Chondrocyte (in vitro differentiated cells): ENCODE data around the gene ZNF672. TPM values are rescaled to one million over a fixed set of nuclear protein-coding genes. Genes with fewer than 3 reads are reported as not detected.

Experiments used
- DNase-seq: peaks from one replicate; pipeline ENCODE4 v3.0.0; 2021; ENCODE audit warnings: mixed read lengths, low spot score
- H3K27ac Mint-ChIP-seq: one replicate; pipeline ENCODE4 v1.8.0; 2021; ENCODE audit warnings: mild to moderate bottlenecking, moderate library complexity, mixed read lengths; ENCODE audit not compliant: unreplicated experiment
- H3K27me3 Mint-ChIP-seq: 2 replicates; pipeline ENCODE4 v1.8.0; 2021; ENCODE audit warnings: low read depth, mixed read lengths
- H3K36me3 Mint-ChIP-seq: 2 replicates; pipeline ENCODE4 v1.8.0; 2021; ENCODE audit warnings: low read depth, mixed read lengths
- H3K4me1 Mint-ChIP-seq: 2 replicates; pipeline ENCODE4 v1.8.0; 2021; ENCODE audit warnings: low read depth, mild to moderate bottlenecking, mixed read lengths
- H3K4me3 Mint-ChIP-seq: one replicate; pipeline ENCODE4 v1.8.0; 2021; ENCODE audit warnings: mild to moderate bottlenecking, moderate library complexity, mixed read lengths; ENCODE audit not compliant: unreplicated experiment
- H3K9me3 Mint-ChIP-seq: 2 replicates; pipeline ENCODE4 v1.8.0; 2021; ENCODE audit warnings: low read depth, mixed read lengths
- microRNA-seq: library from miRNA; unstranded; fragments of <30 nt; microRNA quantifications from one replicate; pipeline ENCODE4 v1.2.0, GENCODE V29; 2020; ENCODE audit warnings: borderline number of aligned reads
- total RNA-seq: library from RNA; stranded (reverse); gene quantifications from 3 replicates; pipeline ENCODE4 v1.2.1, GENCODE V29; 2021
- TF ChIP-seq, protein P1 (sequence below): fragments of 200-600 bp; sonication (generic); IDR thresholded peaks from 2 replicates; pipeline ENCODE4 v1.5.0; 2021; ENCODE audit warnings: antibody characterized with exemption, mild to moderate bottlenecking, moderate library complexity

Gene ZNF672
- total RNA-seq, 1 donor from 2014 or later, result 17.1 TPM

DNA sequence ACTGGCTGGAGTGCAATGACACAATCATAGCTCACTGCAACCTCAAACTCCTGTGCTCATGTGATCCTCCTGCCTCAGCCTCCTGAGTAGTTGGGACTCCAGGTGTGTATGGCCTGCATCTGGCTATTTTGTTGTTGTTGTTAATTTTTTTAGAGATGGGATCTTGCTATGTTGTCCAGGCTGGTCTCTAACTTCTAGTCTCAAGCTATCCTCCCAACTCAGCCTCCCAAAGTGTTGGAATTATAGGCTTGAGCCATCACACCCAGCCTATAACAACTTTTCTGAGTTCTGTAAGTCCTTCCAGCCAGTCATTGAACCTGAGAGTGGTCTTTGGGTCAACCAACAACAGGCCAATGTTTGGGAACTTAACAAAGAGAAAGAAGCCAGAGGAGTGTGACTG is 56.8 kb downstream of the ZNF672 start:
- H3K27ac Mint-ChIP-seq, result no peak overlapping the region
- peaks cover 8% of the 10 kb centered on the region for H3K9me3 Mint-ChIP-seq
- TF ChIP-seq, protein P1, sequence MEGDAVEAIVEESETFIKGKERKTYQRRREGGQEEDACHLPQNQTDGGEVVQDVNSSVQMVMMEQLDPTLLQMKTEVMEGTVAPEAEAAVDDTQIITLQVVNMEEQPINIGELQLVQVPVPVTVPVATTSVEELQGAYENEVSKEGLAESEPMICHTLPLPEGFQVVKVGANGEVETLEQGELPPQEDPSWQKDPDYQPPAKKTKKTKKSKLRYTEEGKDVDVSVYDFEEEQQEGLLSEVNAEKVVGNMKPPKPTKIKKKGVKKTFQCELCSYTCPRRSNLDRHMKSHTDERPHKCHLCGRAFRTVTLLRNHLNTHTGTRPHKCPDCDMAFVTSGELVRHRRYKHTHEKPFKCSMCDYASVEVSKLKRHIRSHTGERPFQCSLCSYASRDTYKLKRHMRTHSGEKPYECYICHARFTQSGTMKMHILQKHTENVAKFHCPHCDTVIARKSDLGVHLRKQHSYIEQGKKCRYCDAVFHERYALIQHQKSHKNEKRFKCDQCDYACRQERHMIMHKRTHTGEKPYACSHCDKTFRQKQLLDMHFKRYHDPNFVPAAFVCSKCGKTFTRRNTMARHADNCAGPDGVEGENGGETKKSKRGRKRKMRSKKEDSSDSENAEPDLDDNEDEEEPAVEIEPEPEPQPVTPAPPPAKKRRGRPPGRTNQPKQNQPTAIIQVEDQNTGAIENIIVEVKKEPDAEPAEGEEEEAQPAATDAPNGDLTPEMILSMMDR, result no peak
- DNase-seq, result no peak
- peaks cover 6% of the 10 kb centered on the region for H3K36me3 Mint-ChIP-seq
- H3K27me3 Mint-ChIP-seq, result peaks cover 51% of the 10 kb centered on the region
- no peak overlapping the region for H3K4me3 Mint-ChIP-seq
- no peaks in the 10 kb centered on the region for H3K4me1 Mint-ChIP-seq

DNA sequence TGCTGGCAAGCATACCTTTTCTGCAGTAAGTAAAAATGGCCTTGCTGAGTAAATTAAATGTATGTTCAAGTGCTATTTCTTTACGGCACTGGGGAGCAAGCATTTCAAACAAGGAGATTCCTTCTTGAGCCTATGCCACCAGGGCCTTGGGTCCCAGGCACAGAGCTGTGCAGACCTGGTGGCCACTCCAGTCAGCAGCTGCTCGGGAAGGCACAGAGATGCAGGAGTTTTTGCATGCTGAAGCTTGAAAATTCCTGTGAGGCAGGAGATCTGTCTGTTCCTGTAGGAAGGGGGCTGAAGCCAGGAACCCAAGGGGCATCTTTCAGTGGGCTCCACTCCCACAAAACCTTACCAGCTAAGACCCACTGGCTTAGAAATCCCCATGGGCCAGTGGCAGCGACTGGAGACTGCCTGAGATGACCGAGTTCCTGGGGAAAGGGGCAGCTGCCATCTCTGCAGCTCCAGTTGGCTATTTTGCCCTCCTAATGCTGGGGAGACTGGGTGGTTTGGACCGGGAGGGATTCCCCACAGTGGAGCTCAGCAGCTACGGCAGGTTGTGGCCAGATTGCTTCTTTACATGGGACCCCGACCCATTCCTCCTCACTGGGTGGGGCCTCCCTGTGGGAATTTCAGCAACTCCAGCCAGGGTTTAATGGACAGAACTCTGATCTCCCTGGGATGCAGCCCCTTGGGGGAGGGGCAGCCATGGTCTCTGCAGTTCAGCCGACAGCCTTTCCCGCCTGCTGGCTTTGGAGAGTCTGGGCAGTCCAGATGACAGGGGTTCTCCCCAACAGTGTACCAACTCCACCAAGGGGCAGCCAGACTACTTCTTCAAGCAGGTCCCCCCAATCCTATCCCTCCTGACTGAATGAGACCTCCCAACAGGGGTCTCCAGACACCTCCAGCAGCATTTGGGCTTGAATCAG is 59.7 kb downstream of the ZNF672 start:
- no peaks in the 10 kb centered on the region for H3K4me1 Mint-ChIP-seq
- H3K9me3 Mint-ChIP-seq, result peaks cover 8% of the 10 kb centered on the region
- peaks cover 66% of the 10 kb centered on the region for H3K27me3 Mint-ChIP-seq
- peaks cover 6% of the 10 kb centered on the region for H3K36me3 Mint-ChIP-seq
- DNase-seq, result no peak
- TF ChIP-seq, protein P1, result no peak
- H3K4me3 Mint-ChIP-seq, result no peak overlapping the region
- no peak overlapping the region for H3K27ac Mint-ChIP-seq

Small RNAs within 50 kb of the gene (microRNA-seq; reads per million reads assigned to microRNA genes)
- gene MIR3124, result not detected

Other genes with a start within 250 kb of the ZNF672 start
- gene OR2T10, start 240.5 kb upstream of the ZNF672 start, total RNA-seq, result not detected in 3 replicates
- not detected in 3 replicates for gene OR2T11, start 203.1 kb upstream of the ZNF672 start, total RNA-seq
- not detected in 3 replicates for gene OR2T35, start 192.9 kb upstream of the ZNF672 start, total RNA-seq
- gene OR2T27, start 182.7 kb upstream of the ZNF672 start, total RNA-seq, result not detected in 3 replicates
- gene OR14I1, start 135.5 kb upstream of the ZNF672 start, total RNA-seq, result not detected in 3 replicates
- not detected in 3 replicates for gene LYPD8, start 82.5 kb upstream of the ZNF672 start, total RNA-seq
- gene SH3BP5L, start 12.3 kb upstream of the ZNF672 start, total RNA-seq, result 30.1 to 33.9 TPM (median 30.8 TPM) in 3 replicates
- 20.7 to 36.4 TPM (median 21.6 TPM) in 3 replicates for gene ZNF692, start 20.9 kb downstream of the ZNF672 start, total RNA-seq
- 5.2 to 6.0 TPM (median 5.8 TPM) in 3 replicates for gene PGBD2, start 68.0 kb downstream of the ZNF672 start, total RNA-seq